H1 (cell line): ENCODE results near the gene CCDC88C. TPM values are rescaled to one million over a fixed set of nuclear protein-coding genes. Genes with fewer than 3 reads are reported as not detected.

ENCODE experiments used
- CTCF ChIA-PET: fragments of 300-600 bp; sonication (Branson Sonifier 250); formaldehyde crosslinking; loops from one replicate; lab custom pipeline; 2021; ENCODE audit not compliant: partially characterized antibody; lab: Charles Lee
- POLR2A ChIA-PET: fragments of 300-600 bp; sonication (Branson Sonifier 250); formaldehyde crosslinking; loops from one replicate; lab custom pipeline; 2021; ENCODE audit warnings: inconsistent platforms; ENCODE audit not compliant: partially characterized antibody; lab: Charles Lee
- DNase-seq, 2 experiments: peaks; one replicate each; pipeline versions ENCODE4 v3.0.0 to v3.0.0-alpha.2; 2010 to 2022; ENCODE audit warnings: low spot score in 2 of 2, low read depth in 1 of 2, mixed read lengths in 1 of 2
- FAIRE-seq: peaks from 2 replicates; lab custom pipeline; 2011; peaks lifted over from hg19 to GRCh38; lab: Jason Lieb, UNC
- H2AFZ ChIP-seq: 2 replicates; pipeline ENCODE4 v1.8.1; 2012; ENCODE audit warnings: low read length, inconsistent platforms
- H2AK5ac ChIP-seq: 2 replicates; pipeline ENCODE4 v1.6.1; 2013; ENCODE audit warnings: low read depth, low read length
- H2BK120ac ChIP-seq: replicated peaks from 2 replicates; pipeline ENCODE3; 2013; ENCODE audit warnings: low read depth, low read length, inconsistent platforms
- H2BK12ac ChIP-seq: 2 replicates; pipeline ENCODE4 v1.6.1; 2013; ENCODE audit warnings: low read depth, low read length
- H2BK15ac ChIP-seq: 2 replicates; pipeline ENCODE4 v1.6.1; 2013; ENCODE audit warnings: low read length
- H2BK20ac ChIP-seq: 2 replicates; pipeline ENCODE4 v1.6.1; 2013; ENCODE audit warnings: low read length
- H2BK5ac ChIP-seq: 2 replicates; pipeline ENCODE4 v1.6.1; 2013; ENCODE audit warnings: low read depth, low read length
- H3K14ac ChIP-seq: 2 replicates; pipeline ENCODE4 v1.6.1; 2013; ENCODE audit warnings: inconsistent platforms; ENCODE audit not compliant: insufficient read length
- H3K18ac ChIP-seq: 2 replicates; pipeline ENCODE4 v1.6.1; 2013; ENCODE audit warnings: low read length; ENCODE audit errors: extremely low read depth
- H3K23ac ChIP-seq: 2 replicates; pipeline ENCODE4 v1.6.1; 2013; ENCODE audit warnings: inconsistent platforms; ENCODE audit not compliant: insufficient read length
- H3K23me2 ChIP-seq: 2 replicates; pipeline ENCODE4 v1.6.1; 2013; ENCODE audit warnings: low read depth, low read length
- H3K27ac ChIP-seq: 2 replicates; pipeline ENCODE4 v1.6.1; 2011; ENCODE audit warnings: low read depth, low read length, inconsistent platforms
- H3K27me3 ChIP-seq, 4 experiments: replicated peaks in 1 of 4; 1 replicate in 1 of 4; 2 replicates in 3 of 4; pipeline versions ENCODE4 v1.6.1 to v1.8.1; 2011 to 2013; ENCODE audit warnings: low read length in 3 of 4, mild to moderate bottlenecking in 3 of 4, inconsistent platforms in 2 of 4, mixed read lengths in 2 of 4, moderate library complexity in 1 of 4; ENCODE audit not compliant: control insufficient read depth in 3 of 4, insufficient read depth in 3 of 4; ENCODE audit errors: extremely low read depth in 1 of 4
- H3K36me3 ChIP-seq, 4 experiments: 2 replicates each; pipeline versions ENCODE4 v1.6.1 to v1.8.1; 2011 to 2013; ENCODE audit warnings: mild to moderate bottlenecking in 4 of 4, low read length in 3 of 4, moderate library complexity in 2 of 4, control low read depth in 1 of 4, inconsistent platforms in 1 of 4; ENCODE audit not compliant: insufficient read depth in 4 of 4, control insufficient read depth in 2 of 4
- H3K4ac ChIP-seq: replicated peaks from 2 replicates; pipeline ENCODE3; 2013; ENCODE audit warnings: low read length, low read depth, mixed read lengths, inconsistent platforms; ENCODE audit not compliant: insufficient read length
- H3K4me1 ChIP-seq, 4 experiments: replicated peaks in 1 of 4; 1 replicate in 1 of 4; 2 replicates in 3 of 4; pipeline versions ENCODE4 v1.6.1 to v1.8.1; 2011 to 2013; ENCODE audit warnings: low read length in 3 of 4, inconsistent platforms in 2 of 4, mixed read lengths in 1 of 4; ENCODE audit not compliant: insufficient read depth in 4 of 4, control insufficient read depth in 3 of 4
- H3K4me2 ChIP-seq, 2 experiments: 2 replicates each; pipeline versions ENCODE4 v1.6.1 to v1.8.1; 2011 to 2013; ENCODE audit warnings: low read depth in 2 of 2, low read length in 2 of 2, control low read depth in 1 of 2, inconsistent platforms in 1 of 2, mild to moderate bottlenecking in 1 of 2; ENCODE audit not compliant: insufficient read depth in 1 of 2
- H3K4me3 ChIP-seq, 4 experiments: fragments of 200-600, 300-600 bp in 1 of 4; sonication (generic), shearing (Covaris generic), sonication (Bioruptor Twin) in 1 of 4; 2 replicates each; pipeline versions ENCODE4 v1.5.1 to v1.8.1; 2011 to 2016; ENCODE audit warnings: low read length in 4 of 4, low read depth in 3 of 4, control low read depth in 2 of 4, inconsistent platforms in 2 of 4, mild to moderate bottlenecking in 2 of 4, mixed read lengths in 1 of 4, moderate library complexity in 1 of 4; ENCODE audit not compliant: insufficient read depth in 2 of 4; ENCODE audit errors: extremely low read depth in 1 of 4
- H3K56ac ChIP-seq: replicated peaks from 2 replicates; pipeline ENCODE3; 2013; ENCODE audit warnings: low read depth, mild to moderate bottlenecking, mixed read lengths, low read length, inconsistent platforms; ENCODE audit not compliant: insufficient read length
- H3K79me1 ChIP-seq: 2 replicates; pipeline ENCODE4 v1.6.1; 2013; ENCODE audit warnings: low read depth, low read length, control low read depth
- H3K79me2 ChIP-seq, 2 experiments: 2 replicates each; pipeline versions ENCODE4 v1.6.1 to v1.8.1; 2012 to 2013; ENCODE audit warnings: low read length in 2 of 2, mild to moderate bottlenecking in 2 of 2, inconsistent platforms in 1 of 2; ENCODE audit not compliant: insufficient read depth in 2 of 2, control insufficient read depth in 1 of 2
- H3K9ac ChIP-seq, 4 experiments: replicated peaks in 1 of 4; 1 replicate in 1 of 4; 2 replicates in 3 of 4; pipeline versions ENCODE4 v1.6.1 to v1.8.1; 2011 to 2013; ENCODE audit warnings: low read depth in 3 of 4, low read length in 3 of 4, control low read depth in 2 of 4, mild to moderate bottlenecking in 2 of 4, moderate library complexity in 2 of 4, inconsistent platforms in 1 of 4; ENCODE audit errors: extremely low read depth in 1 of 4
- H3K9me3 ChIP-seq, 2 experiments: 2 replicates each; pipeline versions ENCODE4 v1.6.1 to v1.8.1; 2012 to 2013; ENCODE audit warnings: mild to moderate bottlenecking in 2 of 2, moderate library complexity in 2 of 2, control low read depth in 1 of 2, inconsistent platforms in 1 of 2, low read depth in 1 of 2, low read length in 1 of 2, mixed read lengths in 1 of 2; ENCODE audit not compliant: insufficient read depth in 2 of 2
- H4K20me1 ChIP-seq, 2 experiments: replicated peaks in 1 of 2; 2 replicates each; pipeline versions ENCODE3 to v1.8.1; 2011 to 2013; ENCODE audit warnings: inconsistent platforms in 2 of 2, low read length in 2 of 2, mild to moderate bottlenecking in 1 of 2; ENCODE audit not compliant: insufficient read depth in 2 of 2, control insufficient read depth in 1 of 2
- H4K5ac ChIP-seq: 2 replicates; pipeline ENCODE4 v1.6.1; 2013; ENCODE audit warnings: low read length, low read depth, mixed read lengths, inconsistent platforms; ENCODE audit not compliant: insufficient read length
- H4K8ac ChIP-seq: 2 replicates; pipeline ENCODE4 v1.8.0; 2013; ENCODE audit warnings: mild to moderate bottlenecking, moderate library complexity, low read length, inconsistent platforms; ENCODE audit not compliant: insufficient read depth; ENCODE audit errors: extremely low read depth
- H4K91ac ChIP-seq: replicated peaks from 2 replicates; pipeline ENCODE3; 2013; ENCODE audit warnings: low read length, mixed read lengths, inconsistent platforms; ENCODE audit not compliant: insufficient read length
- CHD2 ChIP-seq: IDR thresholded peaks from 2 replicates; pipeline ENCODE4 v1.6.1; 2012; ENCODE audit warnings: low read length, improper control_type of control experiment
- POU5F1 ChIP-seq: IDR thresholded peaks from 2 replicates; pipeline ENCODE4 v1.6.1; 2011; ENCODE audit warnings: low read depth, mild to moderate bottlenecking, low read length, moderate library complexity
- WGBS, 2 experiments: shearing (Covaris generic) in 1 of 2; methylation state at CpG; one replicate each; pipeline versions ENCODE4 v1.1.6 to v1.1.7; 2013 to 2015; ENCODE audit warnings: low lambda C conversion rate in 2 of 2, mixed read lengths in 2 of 2, inconsistent platforms in 1 of 2, low coverage in 1 of 2, missing lambda C conversion rate in 1 of 2; ENCODE audit not compliant: insufficient replicate concordance in 2 of 2, insufficient coverage in 1 of 2, insufficient read length in 1 of 2; ENCODE audit errors: extremely low coverage in 1 of 2, missing lambda C conversion rate in 1 of 2; 5-methylcytosine and 5-hydroxymethylcytosine counted together
- polyA plus RNA-seq, 7 experiments: library from polyadenylated mRNA; depleted of rRNA in 3 of 7; stranded (reverse) in 5 of 7; unstranded in 2 of 7; fragments of >200 nt in 5 of 7; fragments of 200-250 nt in 2 of 7; gene quantifications; 1 replicate in 5 of 7; 2 replicates in 1 of 7; 4 replicates in 1 of 7; pipeline versions ENCODE4 v1.2.1 to v1.2.3, GENCODE V29; 2011 to 2013; ENCODE audit warnings: missing spikeins in 2 of 7, mixed read lengths in 2 of 7
- total RNA-seq: library from RNA; stranded (reverse); fragmentation: NEBNext Ultra II Directional; extraction: Animal tissue kit (Norgen Biotek cat#: 25700); gene quantifications from 2 replicates; pipeline ENCODE4 v1.2.1, GENCODE V29; 2021

CCDC88C gene
- total and polyA plus RNA-seq, 2 of the 8 experiments (the other 6 are each of a cell fraction or from before 2014, with no cell fraction given): 10.3 to 57.7 TPM

GRCh38 chr14:91364524-91365270, 52.9 kb downstream of the CCDC88C start:
- no peak for DNase-seq
- Histone ChIP-seq H4K91ac (peak overlapping the region; percentile 72), H2BK15ac (no peak overlapping the region), H2BK120ac (no peak overlapping the region), H3K23ac (no peak overlapping the region), H2AFZ (no peak overlapping the region), H3K56ac (no peak overlapping the region), H2BK5ac (no peak overlapping the region), H3K27me3 (no peaks in the 10 kb centered on the region), H3K79me1 (peaks cover 16% of the 10 kb centered on the region), H3K18ac (no peak overlapping the region), H2BK20ac (no peak overlapping the region), H3K27ac (no peak overlapping the region), H3K4me2 (no peak overlapping the region), H3K14ac (no peak overlapping the region), H4K20me1 (peaks cover 9 to 27% of the 10 kb centered on the region in 2 experiments), H3K4ac (no peak overlapping the region), H4K8ac (no peak overlapping the region), H3K9ac (no peak overlapping the region), H4K5ac (no peak overlapping the region), H3K9me3 (no peaks in the 10 kb centered on the region), H2AK5ac (no peak overlapping the region), H2BK12ac (no peak overlapping the region), H3K36me3 (no peaks in the 10 kb centered on the region), H3K4me3 (no peak overlapping the region), H3K23me2 (no peaks in the 10 kb centered on the region), H3K79me2 (peaks cover 0 to 64% of the 10 kb centered on the region in 2 experiments; a peak in 3 of 4 replicates), H3K4me1 (peaks cover 6 to 19% (median 12%) of the 10 kb centered on the region in 4 experiments)
- no peak for FAIRE-seq
- CTCF ChIA-PET: interaction anchor here (0.8 to 2.3 kb wide), 4 partner anchors 10 to 46 kb away, joined by 3 to 18 read pairs (median 4); no protein-coding TSS in a partner anchor
- 91% methylated on average over 12 of the region's 13 CpGs; no CpG with 5 or more reads in 1 of the 2 experiments for WGBS, 2 experiments
- POLR2A ChIA-PET: interaction anchor here (0.9 to 1.7 kb wide), 2 partner anchors 23 to 48 kb away, joined by 3 to 6 read pairs; no protein-coding TSS in a partner anchor
- TF ChIP-seq POU5F1 (no peak), CHD2 (no peak)
